ENCODE results near the gene FAM89B. TPM values are rescaled to one million over a fixed set of nuclear protein-coding genes. Genes with fewer than 3 reads are reported as not detected.

FAM89B gene
- total RNA-seq, 4 donors from 2014 or later, result 57.8 to 73.3 (median 61.2) TPM

DNA sequence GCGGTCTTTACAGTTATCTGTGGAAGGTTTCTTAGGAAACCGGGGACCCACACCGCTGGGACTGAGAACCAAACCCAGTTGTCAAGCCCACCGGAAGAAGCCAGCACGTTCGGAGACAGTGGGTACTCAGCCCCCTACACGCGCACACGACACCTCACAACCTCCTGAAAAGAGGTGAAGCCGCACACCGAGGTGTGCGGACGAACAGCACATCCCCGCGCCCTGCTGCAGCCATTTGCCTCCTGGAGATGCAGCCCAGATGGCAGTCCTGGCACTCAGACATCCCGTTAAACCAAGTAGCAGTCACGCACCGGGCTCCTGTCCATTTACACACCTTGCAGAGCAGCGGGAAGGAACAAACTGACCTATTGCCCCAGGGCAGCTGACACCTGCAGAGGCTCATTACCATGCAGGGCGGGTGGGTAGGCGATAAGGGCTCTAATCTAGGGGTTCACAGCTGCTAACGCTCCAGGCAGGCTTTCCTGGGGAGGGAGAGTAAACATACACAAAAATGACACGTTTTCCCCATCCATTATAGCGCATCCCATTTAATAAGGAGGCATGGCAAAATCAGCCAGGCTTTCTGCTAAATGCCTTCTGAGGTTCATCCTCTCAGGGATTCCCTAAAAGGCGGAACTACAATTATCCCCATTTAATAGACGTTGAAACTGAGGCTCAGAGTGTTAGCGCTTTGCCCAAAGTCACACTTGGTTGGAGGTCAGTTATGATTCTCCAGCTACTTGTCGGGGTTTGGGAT, 2.7 kb downstream of the FAM89B start:
- H3K4me3 ChIP-seq (ENCODE audit: low read depth, poor library complexity, severe bottlenecking), result peak overlapping the region; percentile 6
- no peak for DNase-seq (ENCODE audit: low spot score in 2 of 2)
- 11 to 16% methylated on average over 20 to 27 of the region's 28 CpGs for WGBS, 2 donors
- intact Hi-C loops (cut with DNase I; ENCODE audit: low total_unique reads), result loop anchor here (5.0 kb wide), 1 partner anchor 37 kb away; the partner anchor contains the start of gene MAP3K11
- TF ChIP-seq POLR2A (IDR thresholded peaks at IDR 0.05), result no peak
- TF ChIP-seq, protein P1, sequence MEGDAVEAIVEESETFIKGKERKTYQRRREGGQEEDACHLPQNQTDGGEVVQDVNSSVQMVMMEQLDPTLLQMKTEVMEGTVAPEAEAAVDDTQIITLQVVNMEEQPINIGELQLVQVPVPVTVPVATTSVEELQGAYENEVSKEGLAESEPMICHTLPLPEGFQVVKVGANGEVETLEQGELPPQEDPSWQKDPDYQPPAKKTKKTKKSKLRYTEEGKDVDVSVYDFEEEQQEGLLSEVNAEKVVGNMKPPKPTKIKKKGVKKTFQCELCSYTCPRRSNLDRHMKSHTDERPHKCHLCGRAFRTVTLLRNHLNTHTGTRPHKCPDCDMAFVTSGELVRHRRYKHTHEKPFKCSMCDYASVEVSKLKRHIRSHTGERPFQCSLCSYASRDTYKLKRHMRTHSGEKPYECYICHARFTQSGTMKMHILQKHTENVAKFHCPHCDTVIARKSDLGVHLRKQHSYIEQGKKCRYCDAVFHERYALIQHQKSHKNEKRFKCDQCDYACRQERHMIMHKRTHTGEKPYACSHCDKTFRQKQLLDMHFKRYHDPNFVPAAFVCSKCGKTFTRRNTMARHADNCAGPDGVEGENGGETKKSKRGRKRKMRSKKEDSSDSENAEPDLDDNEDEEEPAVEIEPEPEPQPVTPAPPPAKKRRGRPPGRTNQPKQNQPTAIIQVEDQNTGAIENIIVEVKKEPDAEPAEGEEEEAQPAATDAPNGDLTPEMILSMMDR (IDR thresholded peaks at IDR 0.05), result no peak

DNA sequence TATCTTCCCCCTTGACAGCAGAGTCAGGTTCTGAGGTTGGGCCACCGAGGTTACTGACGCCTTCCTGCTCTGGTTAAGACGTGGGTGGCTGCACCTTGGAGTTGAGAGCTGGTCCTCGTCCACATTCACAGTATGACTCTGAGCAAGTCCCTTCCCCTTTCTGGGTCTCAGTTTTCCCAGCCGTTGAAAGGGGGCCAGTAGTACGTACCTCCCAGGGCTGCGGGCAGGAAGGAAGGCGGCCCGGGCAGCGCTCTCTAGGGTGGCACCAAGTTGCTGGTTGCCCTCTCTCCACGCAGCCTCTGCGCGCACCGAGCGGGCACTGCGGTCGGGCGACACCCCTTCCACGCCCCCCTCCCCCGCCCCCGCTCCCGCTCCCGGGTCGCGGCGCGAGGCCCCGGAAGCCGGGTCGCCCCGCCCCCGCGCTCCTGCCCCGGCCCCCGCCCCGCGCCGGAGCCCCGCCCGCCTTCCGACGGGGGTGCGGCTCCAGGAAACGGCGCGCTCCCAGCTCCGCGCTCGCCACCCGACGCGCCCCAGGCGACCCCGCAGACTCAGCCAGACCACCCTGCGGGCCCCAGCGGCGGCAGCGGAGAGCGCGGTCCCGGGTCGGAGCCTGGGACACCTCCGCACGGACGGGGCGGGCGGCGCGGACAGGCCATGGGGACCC, 3.4 kb downstream of the FAM89B start, which contains the start of gene EHBP1L1:
TSS of gene EHBP1L1 (plus strand) at position 486 of the 664 bp plus-strand sequence. CDS start 250 bp downstream, outside the sequence.
- TF ChIP-seq, protein P1 (IDR thresholded peaks at IDR 0.05), result no peak
- no peak for TF ChIP-seq POLR2A (IDR thresholded peaks at IDR 0.05)
- H3K4me3 ChIP-seq (ENCODE audit: low read depth, poor library complexity, severe bottlenecking), result peak within 1 kb of the TSS; percentile 49
- peak in 1 of 2 donors; percentile 93 for DNase-seq (ENCODE audit: low spot score in 2 of 2)
- intact Hi-C loops (cut with DNase I; ENCODE audit: low total_unique reads), result loop anchor here (5.0 kb wide), 1 partner anchor 37 kb away; the partner anchor contains the start of gene MAP3K11
- WGBS, 2 donors, result 1 to 2% methylated on average over 32 to 43 of the region's 69 CpGs

DNA sequence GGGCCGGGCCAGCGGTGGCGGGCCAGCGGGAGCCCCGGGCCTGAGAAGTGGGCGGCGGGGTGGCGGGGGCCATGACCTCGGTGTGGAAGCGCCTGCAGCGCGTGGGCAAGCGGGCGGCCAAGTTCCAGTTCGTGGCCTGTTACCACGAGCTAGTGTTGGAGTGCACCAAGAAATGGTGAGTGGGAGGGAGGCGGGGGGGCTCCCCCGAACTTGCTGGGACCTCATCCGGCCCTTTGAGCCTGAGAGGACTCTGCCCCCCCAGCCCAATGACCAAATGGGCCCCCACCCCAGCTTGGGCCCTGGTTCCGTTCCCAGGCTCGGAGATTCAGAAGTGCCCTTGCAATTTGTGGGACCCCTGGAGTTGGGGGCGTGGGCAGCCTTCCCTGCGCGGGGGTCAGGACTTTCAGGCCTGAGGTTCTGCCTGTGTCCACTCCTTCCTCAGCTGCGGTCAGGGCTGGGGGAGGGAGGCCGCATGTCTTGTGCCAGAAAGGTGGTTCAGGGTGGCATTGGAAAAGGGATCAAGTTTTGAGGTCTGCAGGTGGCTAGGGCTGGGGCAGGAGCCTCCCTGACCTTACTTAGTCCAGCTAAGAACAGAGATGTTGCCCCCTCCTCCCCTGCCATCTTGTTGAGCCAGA, 4.0 kb downstream of the FAM89B start:
- 0 to 5% methylated on average over 15 to 25 of the region's 26 CpGs for WGBS, 2 donors
- TF ChIP-seq, protein P1 (IDR thresholded peaks at IDR 0.05), result no peak
- no peak for TF ChIP-seq POLR2A (IDR thresholded peaks at IDR 0.05)
- intact Hi-C loops (cut with DNase I; ENCODE audit: low total_unique reads), result loop anchor here (5.0 kb wide), 1 partner anchor 36 kb away; the partner anchor contains the start of gene MAP3K11
- H3K4me3 ChIP-seq (ENCODE audit: low read depth, poor library complexity, severe bottlenecking), result peak overlapping the region; percentile 49
- DNase-seq (ENCODE audit: low spot score in 2 of 2), result no peak

DNA sequence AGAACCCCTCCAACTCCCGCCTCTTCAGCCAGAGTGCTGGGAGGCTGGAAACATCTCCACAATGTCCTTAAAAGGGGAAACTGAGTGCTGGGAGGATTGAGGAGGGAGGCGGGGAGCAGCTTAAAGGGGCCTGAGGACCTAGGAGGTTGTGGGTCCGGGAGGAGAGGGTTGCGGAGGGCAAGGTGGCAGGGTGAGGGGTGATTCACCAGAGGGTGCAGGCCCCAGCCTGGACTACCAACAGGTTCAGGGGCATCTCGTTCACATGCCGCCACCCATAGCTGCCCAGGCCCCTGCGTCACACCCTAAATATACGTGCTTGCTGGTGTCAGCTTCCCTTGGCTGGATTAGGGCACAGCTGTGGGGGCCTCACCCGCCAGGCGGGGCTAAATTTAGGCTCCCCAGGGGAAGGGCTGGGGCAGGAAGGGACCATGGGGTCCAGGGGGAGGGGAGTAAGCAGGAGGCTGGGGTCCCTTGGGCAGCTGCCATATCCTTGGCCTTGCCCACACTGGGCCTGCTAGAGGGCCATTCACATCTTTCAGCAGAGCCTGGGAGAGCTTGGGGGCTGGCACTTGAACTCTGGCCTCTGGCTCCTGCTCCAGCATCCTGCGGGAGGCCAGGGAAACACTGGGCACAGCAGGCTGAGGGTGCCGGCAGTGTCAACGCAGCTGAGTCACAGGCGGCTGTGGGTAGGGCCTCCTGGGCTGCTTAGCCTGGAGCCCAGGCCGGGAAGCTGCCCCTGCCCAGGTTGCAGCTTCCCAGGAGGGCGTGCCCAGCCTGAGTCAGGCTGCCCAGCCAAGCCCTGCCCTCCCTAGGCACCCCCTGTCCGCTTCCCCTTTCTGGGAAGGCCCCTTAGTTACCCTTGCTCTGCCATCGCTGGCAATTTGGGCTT, 4.8 kb downstream of the FAM89B start:
- intact Hi-C loops (cut with DNase I; ENCODE audit: low total_unique reads), result loop anchor here (5.0 kb wide), 1 partner anchor 35 kb away; the partner anchor contains the start of gene MAP3K11
- peak in 1 of 2 donors; percentile 95 for DNase-seq (ENCODE audit: low spot score in 2 of 2)
- WGBS, 2 donors, result 12 to 15% methylated on average over 17 to 18 of the region's 18 CpGs
- peak overlapping the region; percentile 49 for H3K4me3 ChIP-seq (ENCODE audit: low read depth, poor library complexity, severe bottlenecking)
- TF ChIP-seq, protein P1 (IDR thresholded peaks at IDR 0.05), result no peak
- TF ChIP-seq POLR2A (IDR thresholded peaks at IDR 0.05), result no peak

DNA sequence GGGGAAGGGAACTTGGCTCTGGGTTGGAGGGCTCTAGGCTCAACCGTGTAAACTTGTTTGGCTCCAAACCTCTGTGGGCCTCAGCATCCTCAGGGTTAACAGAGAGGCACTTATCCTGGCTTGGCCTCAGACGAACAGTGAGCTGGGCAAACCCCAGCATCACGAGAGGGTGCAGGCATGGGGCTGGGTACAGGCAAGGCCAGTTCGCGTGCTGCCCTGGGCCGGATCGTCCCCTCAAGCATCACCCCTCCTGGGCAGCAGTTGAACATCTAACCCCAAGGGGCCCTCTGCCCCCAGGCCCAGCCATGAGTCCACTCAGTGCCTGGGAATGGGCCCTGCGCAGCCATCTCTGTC, 5.4 kb downstream of the FAM89B start:
- no peak for DNase-seq (ENCODE audit: low spot score in 2 of 2)
- 33 to 44% methylated on average over 8 of the region's 8 CpGs for WGBS, 2 donors
- H3K4me3 ChIP-seq (ENCODE audit: low read depth, poor library complexity, severe bottlenecking), result no peak overlapping the region
- intact Hi-C loops (cut with DNase I; ENCODE audit: low total_unique reads), result loop anchor here (5.0 kb wide), 1 partner anchor 35 kb away; the partner anchor contains the start of gene MAP3K11
- no peak for TF ChIP-seq POLR2A (IDR thresholded peaks at IDR 0.05)
- TF ChIP-seq, protein P1 (IDR thresholded peaks at IDR 0.05), result no peak
